Measurements from ENCODE around the gene AGBL1. TPM values are rescaled to one million over a fixed set of nuclear protein-coding genes. Genes with fewer than 3 reads are reported as not detected.

The AGBL1 gene
- polyA plus RNA-seq, 1 donor (not counting 4 experiments of a cell fraction or from before 2014, with no cell fraction given) = not detected

DNA sequence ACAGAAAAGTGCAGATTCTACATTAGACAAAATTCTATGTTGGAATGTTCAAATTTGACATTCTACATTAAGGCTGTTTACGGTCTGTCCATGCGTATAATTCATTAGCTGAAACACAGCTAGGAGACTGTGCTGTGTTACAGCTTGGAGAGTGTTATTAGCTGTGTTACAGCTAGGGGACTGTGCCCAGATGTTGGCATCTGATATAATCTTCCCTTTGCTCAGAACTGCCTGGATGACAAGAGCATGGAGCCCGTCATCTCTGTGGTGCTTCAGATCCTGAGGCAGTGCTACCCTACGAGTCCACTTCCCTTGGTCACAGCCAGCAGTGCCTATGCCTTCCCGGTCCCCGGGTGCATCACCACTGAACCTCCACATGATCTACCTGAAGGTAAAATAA lies 177.0 kb downstream of the AGBL1 start:
- Histone ChIP-seq H3K4me1 (ENCODE audit: control insufficient read depth, extremely low read depth, insufficient read depth, low read length) (no peaks in the 10 kb centered on the region), H3K27me3 (ENCODE audit: control insufficient read depth, extremely low read depth, insufficient read depth, low read length) (no peaks in the 10 kb centered on the region), H3K36me3 (ENCODE audit: control insufficient read depth in 2 of 2, extremely low read depth in 1 of 2, insufficient read depth in 2 of 2, low read length in 2 of 2) (no peaks in the 10 kb centered on the region), H3K4me3 (ENCODE audit: control insufficient read depth in 2 of 3, extremely low read depth in 1 of 3, insufficient read depth in 2 of 3, low read depth in 1 of 3, low read length in 3 of 3) (no peak overlapping the region), H2AFZ (ENCODE audit: control insufficient read depth, low read length) (no peak overlapping the region), H4K20me1 (ENCODE audit: control insufficient read depth, extremely low read depth, insufficient read depth, low read length) (no peaks in the 10 kb centered on the region), H3K79me2 (ENCODE audit: control insufficient read depth, insufficient read depth, low read length) (no peaks in the 10 kb centered on the region), H3K9me3 (ENCODE audit: control insufficient read depth, low read depth, low read length) (no peaks in the 10 kb centered on the region), H3K9ac (ENCODE audit: control insufficient read depth, extremely low read depth, insufficient read depth, low read length) (no peak overlapping the region), H3K4me2 (ENCODE audit: control insufficient read depth, extremely low read depth, insufficient read depth, low read depth, low read length) (no peak overlapping the region), H3K9me1 (ENCODE audit: control insufficient read depth, extremely low read depth, insufficient read depth, low read length) (no peaks in the 10 kb centered on the region), H3K27ac (ENCODE audit: control insufficient read depth, insufficient read depth, low read length) (no peak overlapping the region)
- no peak for DNase-seq (ENCODE audit: low read depth, low spot score)
- FAIRE-seq = no peak
- TF ChIP-seq EZH2 (IDR thresholded peaks at IDR 0.05; ENCODE audit: low read length) (no peak), CTCF (optimal IDR thresholded peaks at IDR 0.05 in 1 of 3, IDR thresholded peaks at IDR 0.05 in 1 of 3, conservative IDR thresholded peaks at IDR 0.05 in 1 of 3; ENCODE audit: extremely low read depth in 1 of 3, insufficient read depth in 2 of 3, low read length in 3 of 3) (no peak)
- dilution Hi-C loops (cut with MboI; ENCODE audit: extremely low pct_ligation_motif_present, low sequenced_read_pairs) = no loop called here

GRCh38 chr15:86259589-86259988 lies 179.9 kb downstream of the AGBL1 start:
- Histone ChIP-seq H3K4me3 (ENCODE audit: control insufficient read depth in 2 of 3, extremely low read depth in 1 of 3, insufficient read depth in 2 of 3, low read depth in 1 of 3, low read length in 3 of 3) (no peak overlapping the region), H3K4me1 (ENCODE audit: control insufficient read depth, extremely low read depth, insufficient read depth, low read length) (no peaks in the 10 kb centered on the region), H3K36me3 (ENCODE audit: control insufficient read depth in 2 of 2, extremely low read depth in 1 of 2, insufficient read depth in 2 of 2, low read length in 2 of 2) (no peaks in the 10 kb centered on the region), H3K4me2 (ENCODE audit: control insufficient read depth, extremely low read depth, insufficient read depth, low read depth, low read length) (no peak overlapping the region), H3K9me3 (ENCODE audit: control insufficient read depth, low read depth, low read length) (no peaks in the 10 kb centered on the region), H3K27me3 (ENCODE audit: control insufficient read depth, extremely low read depth, insufficient read depth, low read length) (no peaks in the 10 kb centered on the region), H3K27ac (ENCODE audit: control insufficient read depth, insufficient read depth, low read length) (no peak overlapping the region), H3K9me1 (ENCODE audit: control insufficient read depth, extremely low read depth, insufficient read depth, low read length) (no peaks in the 10 kb centered on the region), H4K20me1 (ENCODE audit: control insufficient read depth, extremely low read depth, insufficient read depth, low read length) (no peaks in the 10 kb centered on the region), H3K9ac (ENCODE audit: control insufficient read depth, extremely low read depth, insufficient read depth, low read length) (no peak overlapping the region), H3K79me2 (ENCODE audit: control insufficient read depth, insufficient read depth, low read length) (no peaks in the 10 kb centered on the region), H2AFZ (ENCODE audit: control insufficient read depth, low read length) (no peak overlapping the region)
- TF ChIP-seq EZH2 (IDR thresholded peaks at IDR 0.05; ENCODE audit: low read length) (no peak), CTCF (optimal IDR thresholded peaks at IDR 0.05 in 1 of 3, IDR thresholded peaks at IDR 0.05 in 1 of 3, conservative IDR thresholded peaks at IDR 0.05 in 1 of 3; ENCODE audit: extremely low read depth in 1 of 3, insufficient read depth in 2 of 3, low read length in 3 of 3) (no peak)
- no peak for FAIRE-seq
- no peak for DNase-seq (ENCODE audit: low read depth, low spot score)
- dilution Hi-C loops (cut with MboI; ENCODE audit: extremely low pct_ligation_motif_present, low sequenced_read_pairs) = no loop called here
